Liver (tissue), 3 donors: ENCODE results near the gene AKAP5.

Experiments used
- ATF3 ChIP-seq: IDR thresholded peaks from 2 replicates; pipeline ENCODE4 v1.6.1; 2016; ENCODE audit warnings: antibody characterized with exemption
- CTCF ChIP-seq: fragments of 150-350 bp; IDR thresholded peaks from 2 replicates; pipeline ENCODE4 v1.5.1; 2017; ENCODE audit warnings: improper control_type of control experiment, low read depth, low read length; ENCODE audit not compliant: missing input control
- MAX ChIP-seq: IDR thresholded peaks from 2 replicates; pipeline ENCODE4 v1.6.1; 2016; ENCODE audit warnings: antibody characterized with exemption
- REST ChIP-seq: IDR thresholded peaks from 2 replicates; pipeline ENCODE4 v1.6.1; 2016; ENCODE audit warnings: antibody characterized with exemption, mild to moderate bottlenecking
- SP1 ChIP-seq: IDR thresholded peaks from 2 replicates; pipeline ENCODE4 v1.6.1; 2018; ENCODE audit warnings: antibody characterized with exemption, mild to moderate bottlenecking
- donor health status: healthy.
- donor health status: healthy.

- TF ChIP-seq MAX (no peak), CTCF (no peak), SP1 (no peak), ATF3 (no peak), REST (no peak)
Observed at GRCh38 chr14:64417771-64418125, 47.6 kb upstream of the AKAP5 start.
